HG02943 (cell line): ENCODE data around the gene SPEF2.

Source experiments
- ATAC-seq: cut with Tn5 transposase; IDR thresholded peaks from one replicate; pipeline ENCODE4 v1.9.1; 2021; ENCODE audit warnings: mild to moderate bottlenecking, low read depth, moderate library complexity; ENCODE audit not compliant: unreplicated experiment

The SPEF2 gene

DNA sequence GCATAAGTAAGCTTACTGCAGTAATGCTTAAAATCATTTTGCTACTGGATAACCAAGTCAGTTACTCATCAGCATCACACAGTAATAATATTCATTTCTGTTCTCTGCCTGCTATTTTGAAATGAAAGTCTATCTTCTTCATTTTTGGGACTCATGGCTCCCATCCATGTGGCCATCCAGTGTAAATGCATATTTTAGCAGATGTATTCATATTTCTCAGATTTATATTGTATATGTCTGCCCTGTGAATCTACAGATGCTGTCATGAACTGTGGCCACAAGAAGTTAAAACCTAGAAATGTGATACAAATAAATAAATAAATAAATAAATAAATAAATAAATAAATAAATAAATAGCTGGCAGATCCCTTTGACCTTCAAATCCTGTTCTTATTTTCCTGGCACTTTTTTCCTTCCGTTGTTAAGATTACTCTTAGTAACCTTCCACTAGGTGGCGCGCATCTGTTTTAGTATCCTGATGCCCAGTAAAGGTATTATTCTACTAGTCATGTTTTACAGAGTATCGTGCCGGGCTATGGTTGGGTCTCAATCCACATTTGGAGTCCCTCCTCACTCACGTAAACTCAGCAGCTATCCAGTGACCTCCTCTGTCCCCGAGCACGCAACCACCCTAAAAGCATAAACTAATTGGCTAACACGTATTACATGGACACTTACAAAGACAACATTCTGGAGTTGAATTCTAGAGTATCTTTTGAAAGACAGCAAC lies 159.9 kb downstream of the SPEF2 start:
- ATAC-seq = no peak

DNA sequence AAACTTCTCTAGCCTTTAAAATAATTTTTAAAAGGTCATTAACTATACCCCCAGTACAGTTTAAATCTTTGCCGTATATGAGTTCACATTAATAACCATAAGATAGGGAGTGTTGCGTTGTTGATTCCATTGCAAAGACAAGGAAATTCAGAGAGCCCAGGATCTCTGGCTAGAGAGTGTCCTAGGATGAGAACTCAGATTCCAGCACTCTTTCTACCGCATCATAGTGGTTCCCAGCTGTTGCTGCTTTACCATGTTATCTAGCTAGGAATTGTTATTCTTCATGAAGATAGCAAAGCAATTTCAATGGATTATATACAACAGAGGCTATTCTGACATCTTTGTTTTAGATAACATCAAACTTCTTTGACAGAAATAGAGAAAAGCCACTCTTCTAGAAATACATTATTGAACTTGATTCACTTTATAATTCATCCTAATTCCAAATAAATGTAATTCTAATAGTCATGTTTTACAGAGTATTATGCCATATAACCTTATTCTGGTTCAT lies 160.7 kb downstream of the SPEF2 start:
- ATAC-seq = no peak

DNA sequence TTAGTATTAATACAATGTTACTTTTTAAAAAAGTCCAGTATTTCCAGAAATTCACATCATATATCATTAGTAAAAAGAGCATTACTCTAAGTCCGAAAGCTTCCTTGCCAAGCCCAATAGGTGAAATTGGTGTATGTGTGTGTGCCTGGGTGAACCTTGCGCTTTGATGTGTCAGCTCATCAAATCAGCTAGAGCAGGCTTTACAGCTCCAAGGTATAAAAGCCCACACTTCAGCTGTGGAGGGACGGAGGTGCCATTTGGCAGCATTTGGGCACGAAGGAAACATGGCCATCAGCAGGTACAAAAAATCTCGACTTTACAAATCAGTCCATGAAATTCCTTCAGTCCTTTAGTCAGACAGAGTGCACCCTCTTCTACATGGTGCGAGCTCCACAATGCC lies 162.6 kb downstream of the SPEF2 start:
- no peak for ATAC-seq

- no peak for ATAC-seq
Observed at GRCh38 chr5:35781181-35781790, 163.6 kb downstream of the SPEF2 start.

DNA sequence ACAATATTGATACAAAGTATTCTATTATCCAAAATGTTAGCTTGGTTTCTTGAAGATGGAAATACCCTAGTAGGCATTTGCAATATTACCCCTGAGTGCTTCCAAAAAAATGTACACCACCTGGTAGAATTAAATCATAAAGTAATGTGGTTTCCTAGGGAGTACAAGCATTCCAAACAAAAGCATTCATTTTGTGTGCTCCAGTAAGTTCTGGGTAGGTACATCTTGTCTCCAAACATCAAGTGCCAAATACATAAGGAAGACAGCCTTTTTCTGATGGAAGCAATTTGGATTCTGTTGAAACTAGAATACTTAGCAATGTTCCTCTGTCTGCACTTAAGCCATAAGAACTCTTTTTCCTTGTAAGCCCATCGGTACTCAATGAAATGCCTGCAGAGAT lies 165.9 kb downstream of the SPEF2 start:
- ATAC-seq = no peak

DNA sequence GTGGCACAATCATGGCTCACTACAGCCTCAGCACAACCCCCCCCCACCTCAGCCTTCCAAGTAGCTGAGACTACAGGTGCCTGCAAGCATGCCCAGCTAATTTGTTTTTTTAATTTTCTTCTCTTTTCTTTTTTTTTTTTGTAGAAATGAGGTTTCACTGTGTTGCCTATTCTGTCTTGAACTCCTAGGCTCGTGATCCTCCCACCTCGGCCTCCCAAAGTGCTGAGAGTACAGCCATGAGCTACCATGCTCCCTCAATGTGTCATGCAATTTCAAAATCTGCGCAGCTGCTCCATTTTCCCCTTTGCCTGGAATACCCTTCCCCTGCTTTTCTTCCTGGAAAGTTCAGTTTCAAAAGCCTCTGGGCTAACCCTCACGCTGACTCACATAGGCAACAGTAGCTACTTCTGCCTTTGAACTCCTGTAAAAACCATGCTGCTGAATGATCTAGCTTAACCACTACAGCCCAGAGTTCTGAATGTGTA lies 168.0 kb downstream of the SPEF2 start:
- ATAC-seq = no peak

GRCh38 chr5:35788724-35789123 lies 171.1 kb downstream of the SPEF2 start:
- ATAC-seq = no peak

- ATAC-seq = no peak
Observed at GRCh38 chr5:35789732-35790456, 172.2 kb downstream of the SPEF2 start.

DNA sequence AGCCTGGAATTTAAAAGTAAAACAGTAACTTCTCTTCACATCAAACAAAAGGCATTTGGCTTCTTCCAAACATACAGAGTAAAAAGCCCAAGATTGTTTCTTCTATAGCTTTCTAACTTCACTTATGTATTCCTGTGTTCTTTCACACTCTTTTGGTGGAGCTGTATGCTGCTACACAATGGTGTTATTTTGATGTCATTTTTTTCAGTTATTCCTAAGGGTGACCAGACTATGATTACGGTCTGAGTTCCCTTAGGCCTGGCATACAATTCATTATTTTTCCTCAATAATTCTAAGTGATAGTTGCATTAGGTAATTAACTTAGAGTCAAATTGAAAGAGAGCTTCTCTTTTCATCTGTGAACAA lies 172.8 kb downstream of the SPEF2 start:
- no peak for ATAC-seq

- ATAC-seq = no peak
Observed at GRCh38 chr5:35794328-35794619, 176.6 kb downstream of the SPEF2 start.

DNA sequence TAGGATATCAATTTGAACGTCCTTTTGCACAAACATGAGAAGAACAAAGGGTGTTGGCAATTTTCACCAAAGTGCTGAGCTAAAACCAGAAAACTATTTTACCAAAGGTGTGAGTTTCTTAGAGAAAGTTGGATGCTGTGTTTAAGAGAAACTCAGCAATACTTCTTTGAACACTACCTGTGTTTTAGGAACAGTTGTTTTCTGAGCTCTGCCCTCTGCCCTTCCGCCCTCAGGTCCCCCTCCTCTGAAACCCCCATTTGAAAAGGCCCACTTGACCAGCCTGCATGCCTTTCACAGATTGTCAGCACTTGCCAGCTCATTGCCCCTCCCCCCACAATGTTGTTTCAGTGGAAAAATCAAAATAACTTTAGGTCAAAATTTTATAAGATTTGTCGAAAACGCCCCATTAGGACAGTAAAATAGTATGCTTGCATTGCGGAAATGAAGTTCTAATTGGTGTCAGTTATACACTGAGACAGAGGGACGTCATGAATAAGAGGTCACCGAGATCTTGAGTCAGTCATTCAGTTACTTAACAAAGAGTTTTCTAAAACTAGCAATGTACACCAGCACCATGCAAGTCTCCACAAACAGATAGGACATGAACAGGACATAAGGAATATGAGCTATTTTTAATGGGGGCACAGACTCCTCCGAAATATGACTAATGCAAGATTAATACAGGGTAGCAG lies 177.2 kb downstream of the SPEF2 start:
- no peak for ATAC-seq

- no peak for ATAC-seq
Observed at GRCh38 chr5:35799181-35799580, 181.5 kb downstream of the SPEF2 start.

DNA sequence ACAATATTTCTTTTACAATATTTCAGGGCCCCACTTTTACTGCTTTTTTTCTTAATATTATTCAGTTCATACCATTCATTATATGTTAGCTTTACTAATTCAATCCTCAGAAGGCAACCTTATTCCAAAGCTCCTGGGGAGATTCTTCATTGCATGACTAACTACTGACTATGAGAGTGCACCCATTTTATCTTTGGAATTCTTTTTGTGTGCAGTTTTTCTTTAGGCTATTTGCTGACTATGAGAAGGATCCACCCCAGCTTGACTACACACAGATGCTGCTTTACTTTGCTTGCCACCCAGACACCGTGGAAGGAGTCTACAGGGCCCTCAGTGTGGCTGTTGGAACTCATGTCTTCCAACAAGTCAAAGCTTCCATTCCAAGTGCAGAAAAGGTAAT lies 182.1 kb downstream of the SPEF2 start:
- no peak for ATAC-seq

DNA sequence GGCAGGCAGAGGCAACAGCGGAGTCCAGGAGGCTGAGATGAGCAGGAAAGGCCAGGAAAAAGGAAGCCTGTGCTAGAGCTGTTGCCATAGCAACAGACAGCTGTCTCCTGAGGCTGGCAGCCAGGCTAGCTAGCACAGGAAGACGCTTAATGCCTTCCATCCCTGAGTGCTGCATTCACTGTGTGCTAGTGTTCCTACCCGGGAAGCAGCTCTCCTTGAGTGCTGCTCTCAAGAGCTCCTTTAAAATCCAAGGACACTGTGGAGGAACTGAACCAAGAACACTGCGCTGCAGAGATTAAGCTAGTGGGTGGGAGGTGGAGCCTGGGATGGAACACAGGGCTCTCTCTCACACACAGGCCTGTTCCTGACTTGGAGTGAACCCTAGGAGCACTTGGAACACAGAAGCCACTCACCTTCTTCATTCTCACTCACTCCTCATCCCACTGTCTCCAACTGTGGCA lies 185.6 kb downstream of the SPEF2 start:
- no peak for ATAC-seq

DNA sequence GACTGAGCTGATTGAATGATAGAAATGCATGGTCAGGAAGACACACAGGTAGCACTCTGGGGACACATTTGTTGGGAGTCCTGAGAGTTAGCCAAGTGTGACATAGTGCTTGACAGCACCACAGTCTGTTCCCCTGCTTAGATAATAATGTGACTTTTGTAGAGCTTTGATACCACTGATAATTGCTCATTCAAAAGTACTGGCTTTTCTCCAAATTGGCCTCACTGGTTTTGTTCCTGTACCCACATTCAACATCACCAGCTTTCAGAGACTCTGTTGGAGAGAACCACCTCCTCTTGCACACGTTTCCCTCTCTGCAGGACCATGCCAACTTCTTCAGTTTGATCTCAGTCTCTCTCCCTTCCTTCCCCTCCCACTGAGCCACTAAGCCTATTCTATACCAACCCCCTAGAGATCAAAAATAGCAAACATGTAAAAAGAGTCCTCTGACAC lies 186.6 kb downstream of the SPEF2 start:
- no peak for ATAC-seq

DNA sequence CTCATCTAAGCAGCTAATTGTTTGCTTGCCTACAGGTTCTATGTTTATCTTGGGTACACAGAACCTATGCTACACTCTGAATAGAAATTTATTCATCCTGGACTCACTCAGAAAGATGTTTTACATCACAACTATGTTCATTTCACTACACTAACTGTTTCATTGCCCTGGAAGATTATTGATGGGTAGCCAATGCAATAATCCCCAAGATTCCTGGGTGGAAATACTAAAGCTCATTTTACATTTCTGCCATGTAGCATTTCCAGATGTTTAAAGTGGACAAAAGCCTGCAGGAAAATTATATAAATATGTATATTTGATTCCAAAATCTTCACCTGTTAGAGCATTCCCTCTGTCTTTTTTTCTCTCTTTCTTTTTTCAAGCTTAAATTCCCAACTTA lies 187.2 kb downstream of the SPEF2 start:
- no peak for ATAC-seq

GRCh38 chr5:35810601-35811000 lies 192.9 kb downstream of the SPEF2 start:
- no peak for ATAC-seq

GRCh38 chr5:35811108-35811741 lies 193.6 kb downstream of the SPEF2 start:
- ATAC-seq = no peak

- no peak for ATAC-seq
Observed at GRCh38 chr5:35813521-35813920, 195.9 kb downstream of the SPEF2 start.
